NCI-H1930 (cell line): Measurements from ENCODE around the gene CD200R1L.

Experiments
- DNase-seq, 2 experiments: peaks; one replicate each; lab custom pipeline; 2025; lab: John Stamatoyannopoulos, UW

CD200R1L gene

GRCh38 chr3:112818289-112818688 is 28.4 kb downstream of the CD200R1L start:
- DNase-seq: no peak

GRCh38 chr3:112817797-112818196 is 28.9 kb downstream of the CD200R1L start:
- DNase-seq: no peak

- DNase-seq: no peak
These were observed 29.4 kb downstream of the CD200R1L start for GRCh38 chr3:112817271-112817670.

GRCh38 chr3:112815981-112816380 is 30.7 kb downstream of the CD200R1L start:
- no peak for DNase-seq

GRCh38 chr3:112814266-112814665 is 32.4 kb downstream of the CD200R1L start:
- DNase-seq: no peak

- DNase-seq: no peak
These were observed 32.9 kb downstream of the CD200R1L start for GRCh38 chr3:112813723-112814171.

- no peak for DNase-seq
These were observed 33.6 kb downstream of the CD200R1L start for GRCh38 chr3:112813016-112813415.

GRCh38 chr3:112811917-112812660 is 34.6 kb downstream of the CD200R1L start:
- no peak for DNase-seq

GRCh38 chr3:112811131-112811884 is 35.4 kb downstream of the CD200R1L start:
- no peak for DNase-seq

- DNase-seq: no peak
These were observed 36.1 kb downstream of the CD200R1L start for GRCh38 chr3:112810561-112810960.

GRCh38 chr3:112808136-112808535 is 38.5 kb downstream of the CD200R1L start:
- no peak for DNase-seq

GRCh38 chr3:112807685-112808084 is 39.0 kb downstream of the CD200R1L start:
- no peak for DNase-seq

- no peak for DNase-seq
These were observed 39.8 kb downstream of the CD200R1L start for GRCh38 chr3:112806903-112807302.

- DNase-seq: no peak
These were observed 41.5 kb downstream of the CD200R1L start for GRCh38 chr3:112805126-112805525.

- no peak for DNase-seq
These were observed 42.6 kb downstream of the CD200R1L start for GRCh38 chr3:112804021-112804420.

- no peak for DNase-seq
These were observed 43.2 kb downstream of the CD200R1L start for GRCh38 chr3:112803467-112803866.

- no peak for DNase-seq
These were observed 44.3 kb downstream of the CD200R1L start for GRCh38 chr3:112802338-112802737.

GRCh38 chr3:112799946-112800345 is 46.7 kb downstream of the CD200R1L start:
- DNase-seq: no peak

GRCh38 chr3:112794622-112795172 is 52.0 kb downstream of the CD200R1L start:
- no peak for DNase-seq

- no peak for DNase-seq
These were observed 53.2 kb downstream of the CD200R1L start for GRCh38 chr3:112793326-112794081.

- no peak for DNase-seq
These were observed 54.9 kb downstream of the CD200R1L start for GRCh38 chr3:112791736-112792135.

GRCh38 chr3:112789787-112790186 is 56.9 kb downstream of the CD200R1L start:
- DNase-seq: no peak
